ENCODE results near the gene TFPI.

DNA sequence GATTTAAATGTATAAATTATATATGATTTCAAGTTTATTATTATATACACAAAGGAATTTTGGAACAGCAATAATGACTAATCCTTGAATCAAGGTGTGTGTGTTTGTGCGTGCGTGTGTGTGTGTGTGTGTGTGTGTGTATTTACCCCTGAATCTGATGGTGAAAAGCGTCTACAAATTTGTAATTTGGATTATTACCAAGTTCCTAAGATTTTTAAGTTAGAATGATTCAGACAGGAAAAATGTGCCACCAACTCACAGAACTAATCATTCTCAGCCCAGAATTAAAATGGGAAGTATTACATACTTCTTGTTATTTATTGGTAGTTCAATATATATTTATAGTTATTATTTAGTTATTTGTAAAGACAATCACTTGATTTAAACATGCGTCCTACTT, 118.5 kb downstream of the TFPI start:
- TF ChIP-seq NFRKB (IDR thresholded peaks at IDR 0.05) (no peak), L3MBTL2 (conservative IDR thresholded peaks at IDR 0.05) (no peak), SP1 (IDR thresholded peaks at IDR 0.05) (no peak), HDGF (IDR thresholded peaks at IDR 0.05; ENCODE audit: borderline replicate concordance) (no peak), BHLHE40 (IDR thresholded peaks at IDR 0.05; ENCODE audit: borderline replicate concordance) (no peak), ZNF384 (IDR thresholded peaks at IDR 0.05) (no peak), FOXK2 (IDR thresholded peaks at IDR 0.05) (no peak), FOXM1 (IDR thresholded peaks at IDR 0.05; ENCODE audit: borderline replicate concordance) (no peak), ELF4 (IDR thresholded peaks at IDR 0.05) (no peak)

All from HEK293T (cell line).